ENCODE measurements around the gene PRR5L. TPM values are rescaled to one million over a fixed set of nuclear protein-coding genes. Genes with fewer than 3 reads are reported as not detected.
A peak's percentile ranks its signal among the peaks of the same experiment; 100 is the strongest.

PRR5L gene
- polyA plus RNA-seq, 1 of the 3 experiments (the other 2 are of a cell fraction) = 0.46 TPM

- WGBS (ENCODE audit: low lambda C conversion rate) = 84% methylated on average over 7 of the region's 7 CpGs
- H3K4me3 ChIP-seq (ENCODE audit: low read depth in 2 of 2, low read length in 1 of 2) = no peak overlapping the region
Measured at GRCh38 chr11:36419791-36420424, 123.8 kb downstream of the PRR5L start.

GRCh38 chr11:36421546-36422155, 125.6 kb downstream of the PRR5L start:
- no peak overlapping the region for H3K9ac ChIP-seq
- H3F3A ChIP-seq (replicated peaks; ENCODE audit: insufficient read depth) = peaks cover 15% of the 10 kb centered on the region
- ChIA-PET POLR2A (no interaction called here), CTCF (no interaction called here)
- 84% methylated on average over 6 of the region's 6 CpGs for WGBS (ENCODE audit: low lambda C conversion rate)
- peaks cover 0 to 17% of the 10 kb centered on the region in 2 experiments; a peak in 3 of 4 replicates for H3K4me1 ChIP-seq (ENCODE audit: control insufficient read depth in 1 of 2, insufficient read depth in 2 of 2, low read depth in 1 of 2, low read length in 1 of 2)
- H3K9me2 ChIP-seq = no peaks in the 10 kb centered on the region
- no peaks in the 10 kb centered on the region for H3K79me2 ChIP-seq (ENCODE audit: insufficient read depth)
- no peaks in the 10 kb centered on the region; the same call in 1 of the 2 replicates for H3K27me3 ChIP-seq (ENCODE audit: insufficient read depth)
- H3K36me3 ChIP-seq (replicated peaks in 1 of 2; ENCODE audit: control insufficient read depth in 1 of 2, insufficient read depth in 2 of 2, low read length in 1 of 2) = no peaks in the 10 kb centered on the region
- H3K27ac ChIP-seq (ENCODE audit: low read depth in 2 of 2, low read length in 1 of 2) = peak overlapping the region in 1 of 2 experiments; percentile 50; a peak in 2 of 4 replicates
- no peaks in the 10 kb centered on the region for H4K20me1 ChIP-seq (ENCODE audit: insufficient read depth)
- no peaks in the 10 kb centered on the region for H3K9me3 ChIP-seq
- H3K4me2 ChIP-seq = peak overlapping the region; percentile 52; the same call in 1 of the 2 replicates
- no peak overlapping the region for H2AFZ ChIP-seq (ENCODE audit: low read depth)
- H3K4me3 ChIP-seq (ENCODE audit: low read depth in 2 of 2, low read length in 1 of 2) = no peak overlapping the region
- TF ChIP-seq USF1 (IDR thresholded peaks at IDR 0.05; ENCODE audit: borderline replicate concordance, low read depth) (no peak), RCOR1 (IDR thresholded peaks at IDR 0.05; ENCODE audit: low read length) (no peak), TCF12 (IDR thresholded peaks at IDR 0.05) (no peak), EZH2phosphoT487 (IDR thresholded peaks at IDR 0.05; ENCODE audit: borderline replicate concordance, low read depth) (no peak), FOSL2 (IDR thresholded peaks at IDR 0.05; ENCODE audit: borderline replicate concordance, low read depth) (no peak), RXRA (IDR thresholded peaks at IDR 0.05; ENCODE audit: borderline replicate concordance, low read depth) (no peak), MEF2A (IDR thresholded peaks at IDR 0.05; ENCODE audit: borderline replicate concordance, low read depth) (no peak), GABPA (IDR thresholded peaks at IDR 0.05; ENCODE audit: low read depth) (no peak), NFIC (IDR thresholded peaks at IDR 0.05; ENCODE audit: borderline replicate concordance) (no peak), ZBTB33 (IDR thresholded peaks at IDR 0.05; ENCODE audit: borderline replicate concordance, low read depth) (no peak), TAF1 (IDR thresholded peaks at IDR 0.05; ENCODE audit: borderline replicate concordance, low read depth, low read length) (no peak), POLR2AphosphoS5 (IDR thresholded peaks at IDR 0.05; ENCODE audit: low read depth, low read length) (no peak), NRF1 (IDR thresholded peaks at IDR 0.05; ENCODE audit: low read depth, low read length) (no peak), PBX3 (IDR thresholded peaks at IDR 0.05) (no peak), FOXJ3 (CRISPR knock-in tag; IDR thresholded peaks at IDR 0.05) (no peak)
- DNase-seq = no peak

More at GRCh38 chr11:36419791-36420424, 123.8 kb downstream of the PRR5L start:
- Histone ChIP-seq H3K9me3 (no peaks in the 10 kb centered on the region), H2AFZ (ENCODE audit: low read depth) (no peak overlapping the region), H3K36me3 (replicated peaks in 1 of 2; ENCODE audit: control insufficient read depth in 1 of 2, insufficient read depth in 2 of 2, low read length in 1 of 2) (no peaks in the 10 kb centered on the region), H3K9me2 (no peaks in the 10 kb centered on the region), H3K27ac (ENCODE audit: low read depth in 2 of 2, low read length in 1 of 2) (peak overlapping the region in 1 of 2 experiments; percentile 50; a peak in 1 of 4 replicates), H3K27me3 (ENCODE audit: insufficient read depth) (no peaks in the 10 kb centered on the region; the same call in 1 of the 2 replicates), H3F3A (replicated peaks; ENCODE audit: insufficient read depth) (peaks cover 15% of the 10 kb centered on the region), H3K9ac (no peak overlapping the region), H3K4me1 (ENCODE audit: control insufficient read depth in 1 of 2, insufficient read depth in 2 of 2, low read depth in 1 of 2, low read length in 1 of 2) (peaks cover 0 to 17% of the 10 kb centered on the region in 2 experiments; a peak in 2 of 4 replicates), H4K20me1 (ENCODE audit: insufficient read depth) (no peaks in the 10 kb centered on the region), H3K4me2 (peak overlapping the region; percentile 52; the same call in 1 of the 2 replicates), H3K79me2 (ENCODE audit: insufficient read depth) (no peaks in the 10 kb centered on the region)
- DNase-seq = no peak
- CTCF ChIA-PET = interaction anchor here (1.3 to 1.4 kb wide), 2 partner anchors 45 to 112 kb away, joined by 3 read pairs; no protein-coding TSS in a partner anchor
- POLR2A ChIA-PET = no interaction called here
- TF ChIP-seq EP300 (IDR thresholded peaks at IDR 0.05; ENCODE audit: borderline replicate concordance in 1 of 2, low read depth in 1 of 2, low read length in 1 of 2) = no peak
- no peak for TF ChIP-seq SIN3A (IDR thresholded peaks at IDR 0.05; ENCODE audit: borderline replicate concordance, low read depth, low read length)
- no peak for TF ChIP-seq IRF3 (IDR thresholded peaks at IDR 0.05; ENCODE audit: low read depth, low read length)
- no peak for TF ChIP-seq USF1 (IDR thresholded peaks at IDR 0.05; ENCODE audit: borderline replicate concordance, low read depth)

Measured in SK-N-SH (cell line).